NT2/D1 (cell line): ENCODE results near the gene DHRS12.

Experiments
- DNase-seq: peaks from one replicate; pipeline ENCODE4 v3.0.0-alpha.2; 2011; ENCODE audit warnings: low read depth, low spot score
- H3K27me3 ChIP-seq: 2 replicates; pipeline ENCODE4 v1.6.0; 2011; ENCODE audit warnings: mild to moderate bottlenecking; ENCODE audit not compliant: insufficient read length, insufficient read depth
- H3K36me3 ChIP-seq: 2 replicates; pipeline ENCODE4 v1.6.1; 2011; ENCODE audit warnings: mild to moderate bottlenecking, low read length, mixed read lengths; ENCODE audit not compliant: insufficient read depth, insufficient read length
- H3K4me1 ChIP-seq: 2 replicates; pipeline ENCODE4 v1.5.1; 2011; ENCODE audit not compliant: insufficient read depth, insufficient read length
- H3K4me3 ChIP-seq: 2 replicates; pipeline ENCODE4 v1.5.1; 2011; ENCODE audit warnings: low read depth; ENCODE audit not compliant: insufficient read length
- H3K9ac ChIP-seq: 2 replicates; pipeline ENCODE4 v1.6.0; 2011; ENCODE audit warnings: low read depth; ENCODE audit not compliant: insufficient read length
- H3K9me3 ChIP-seq: 2 replicates; pipeline ENCODE4 v1.5.1; 2011; ENCODE audit warnings: mild to moderate bottlenecking, low read length; ENCODE audit not compliant: insufficient read depth
- SUZ12 ChIP-seq: IDR thresholded peaks from 2 replicates; pipeline ENCODE4 v1.6.1; 2011; ENCODE audit not compliant: insufficient read length, insufficient read depth; ENCODE audit errors: extremely low read depth
- YY1 ChIP-seq: IDR thresholded peaks from 2 replicates; pipeline ENCODE4 v1.6.1; 2011; ENCODE audit not compliant: insufficient read length, insufficient read depth
- ZNF274 ChIP-seq: IDR thresholded peaks from 2 replicates; pipeline ENCODE4 v1.6.1; 2011; ENCODE audit warnings: mild to moderate bottlenecking, low read depth, low read length

Gene DHRS12

DNA sequence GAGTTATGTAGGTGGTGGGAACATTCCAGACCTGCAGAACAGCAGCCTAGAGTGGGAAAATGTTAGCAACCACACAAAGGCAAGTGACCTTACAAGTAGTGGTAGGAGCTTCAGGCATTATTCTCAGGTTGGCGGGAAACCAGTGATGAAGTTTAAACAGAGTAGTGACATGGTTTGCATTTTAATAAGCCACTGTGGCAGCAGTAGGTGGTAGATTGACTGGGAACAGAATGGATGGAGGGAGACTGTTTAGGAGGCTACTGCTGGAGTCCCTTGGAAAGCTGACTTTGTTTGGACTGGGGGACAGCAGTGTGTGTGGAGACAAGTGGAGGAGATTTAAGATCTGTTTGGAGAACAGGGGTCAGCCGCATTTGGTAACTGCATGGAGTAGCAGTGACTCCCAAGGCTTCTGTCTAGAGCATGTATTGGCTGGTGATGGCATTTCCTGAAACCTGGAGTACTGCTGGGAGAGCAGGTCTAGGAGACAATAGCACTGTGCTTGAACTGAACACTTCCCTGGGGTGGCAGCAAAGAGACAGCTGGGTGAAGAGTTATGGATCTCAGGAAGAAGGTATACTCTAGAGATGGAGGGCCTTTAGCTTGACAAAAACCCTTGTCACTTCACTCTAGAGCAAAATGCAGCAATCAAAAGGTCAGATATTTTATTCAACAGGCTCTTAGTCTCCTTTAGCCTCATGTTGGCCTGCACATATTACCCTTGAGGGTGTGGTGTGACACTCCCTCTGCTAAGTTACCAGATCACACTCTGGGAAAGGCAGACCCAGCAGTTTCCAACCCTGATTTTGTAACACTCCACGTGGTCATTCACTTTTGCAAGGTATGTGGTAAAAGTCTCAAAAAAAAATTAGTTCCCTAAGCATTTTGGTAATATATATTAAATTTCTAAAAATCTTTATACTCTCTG lies 70.3 kb downstream of the DHRS12 start:
- no peaks in the 10 kb centered on the region for H3K36me3 ChIP-seq
- H3K9me3 ChIP-seq = no peaks in the 10 kb centered on the region
- no peaks in the 10 kb centered on the region for H3K4me1 ChIP-seq
- TF ChIP-seq ZNF274 (no peak), SUZ12 (no peak), YY1 (no peak)
- H3K27me3 ChIP-seq = no peaks in the 10 kb centered on the region
- no peak overlapping the region for H3K9ac ChIP-seq
- no peak overlapping the region for H3K4me3 ChIP-seq
- DNase-seq = no peak

DNA sequence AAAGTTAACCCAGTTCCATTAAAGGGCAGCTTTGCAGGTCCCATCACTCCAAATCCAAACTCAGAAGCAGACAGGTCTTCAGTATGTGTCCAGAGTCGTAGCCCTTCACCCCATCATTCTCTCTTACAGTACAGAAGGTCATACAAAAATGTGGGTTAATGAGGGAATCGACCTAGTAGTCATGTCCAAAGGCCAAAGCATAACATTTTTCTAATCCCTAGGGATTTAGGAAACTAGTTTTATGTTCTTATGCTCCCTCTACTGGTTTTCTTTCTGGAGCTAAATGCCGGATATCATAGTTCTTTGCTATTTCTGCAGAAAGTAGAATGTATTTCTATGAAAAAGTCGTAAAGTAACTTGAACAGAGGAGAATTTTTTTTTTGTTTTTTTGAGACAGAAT lies 72.2 kb downstream of the DHRS12 start:
- TF ChIP-seq SUZ12 (no peak), YY1 (no peak), ZNF274 (no peak)
- no peaks in the 10 kb centered on the region for H3K4me1 ChIP-seq
- H3K36me3 ChIP-seq = no peaks in the 10 kb centered on the region
- no peak for DNase-seq
- H3K9me3 ChIP-seq = no peaks in the 10 kb centered on the region
- no peak overlapping the region for H3K9ac ChIP-seq
- no peaks in the 10 kb centered on the region for H3K27me3 ChIP-seq
- H3K4me3 ChIP-seq = no peak overlapping the region

DNA sequence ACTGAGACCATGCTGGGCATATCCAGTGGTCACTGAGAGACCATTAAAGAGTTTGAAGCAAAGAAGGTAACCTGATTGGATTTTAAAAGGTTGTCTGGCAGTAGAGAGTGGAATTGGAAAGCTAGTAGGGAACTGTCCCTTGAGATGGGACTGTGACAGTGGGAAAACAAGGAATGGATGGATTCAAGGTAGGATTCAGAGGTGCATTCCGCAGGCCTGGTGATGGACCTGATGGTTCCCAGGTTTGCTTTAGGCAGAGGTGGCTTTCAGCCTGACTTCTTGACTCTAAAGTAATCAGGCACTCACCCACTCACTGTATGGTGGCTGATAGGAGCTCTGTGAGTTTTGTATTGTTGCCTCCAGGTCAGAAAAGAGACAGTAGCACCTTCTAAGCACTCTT lies 73.0 kb downstream of the DHRS12 start:
- no peaks in the 10 kb centered on the region for H3K4me1 ChIP-seq
- DNase-seq = no peak
- H3K36me3 ChIP-seq = no peaks in the 10 kb centered on the region

DNA sequence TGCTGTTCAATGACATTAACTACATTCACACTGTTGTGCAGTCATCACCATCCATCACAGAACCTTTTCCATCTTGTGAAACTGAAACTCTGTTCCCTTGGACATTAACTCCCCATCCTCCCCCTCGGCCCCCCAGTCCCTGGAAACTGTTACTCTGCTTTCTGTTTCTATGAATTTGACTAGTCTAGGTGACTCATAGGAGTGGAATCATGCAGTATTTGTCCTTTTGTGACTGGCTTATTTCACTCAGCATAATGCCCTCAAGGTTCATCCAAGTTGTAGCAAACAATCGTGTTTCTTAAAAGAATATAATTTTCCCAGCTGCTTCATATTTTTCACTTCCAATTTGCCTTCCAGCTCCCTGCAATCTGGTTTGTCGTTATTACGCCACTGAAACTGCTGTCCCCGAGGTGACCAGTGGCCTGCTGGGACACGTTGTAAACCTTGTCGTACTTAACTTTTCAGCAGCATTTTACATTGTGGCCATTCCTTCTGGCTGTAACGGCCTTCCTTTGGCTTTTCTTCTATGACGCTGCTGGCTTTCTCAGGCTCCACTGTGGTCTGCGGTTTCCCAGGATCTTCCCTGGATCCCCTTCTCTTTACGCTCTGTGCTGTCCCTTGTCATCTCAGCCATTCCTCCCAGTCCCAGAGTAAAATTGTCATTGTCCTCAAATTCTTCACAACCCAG lies 74.0 kb downstream of the DHRS12 start:
- Histone ChIP-seq H3K4me3 (no peak overlapping the region), H3K27me3 (no peaks in the 10 kb centered on the region), H3K36me3 (no peaks in the 10 kb centered on the region), H3K9me3 (no peaks in the 10 kb centered on the region), H3K4me1 (no peaks in the 10 kb centered on the region), H3K9ac (no peak overlapping the region)
- TF ChIP-seq YY1 (no peak), ZNF274 (no peak), SUZ12 (no peak)
- DNase-seq = no peak

More for the DNA sequence above, 73.0 kb downstream of the DHRS12 start:
- Histone ChIP-seq H3K9ac (no peak overlapping the region), H3K4me3 (no peak overlapping the region), H3K27me3 (no peaks in the 10 kb centered on the region), H3K9me3 (no peaks in the 10 kb centered on the region)
- TF ChIP-seq YY1 (no peak), SUZ12 (no peak), ZNF274 (no peak)

DNA sequence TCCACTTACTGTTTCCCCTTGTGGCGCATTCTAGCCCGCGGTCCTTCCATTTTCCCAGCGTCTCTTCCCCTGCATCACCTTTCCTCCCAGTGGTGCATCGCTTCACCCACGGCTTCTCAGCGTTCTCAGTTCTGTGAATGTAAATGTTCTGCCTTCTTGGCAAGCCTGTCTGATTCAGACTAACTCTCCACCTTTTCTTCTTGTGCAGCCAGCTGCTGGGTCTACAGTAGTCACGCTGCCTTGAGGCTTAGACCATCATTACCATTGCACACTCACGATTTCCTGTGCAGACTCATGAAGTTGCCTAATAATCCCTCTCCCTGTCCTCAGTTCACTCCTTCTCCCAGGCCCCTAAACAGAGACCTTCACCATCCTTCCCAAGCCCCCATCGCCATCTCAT lies 75.0 kb downstream of the DHRS12 start:
- H3K9me3 ChIP-seq = no peaks in the 10 kb centered on the region
- H3K4me3 ChIP-seq = no peak overlapping the region
- no peaks in the 10 kb centered on the region for H3K27me3 ChIP-seq
- no peak for DNase-seq
- H3K4me1 ChIP-seq = no peaks in the 10 kb centered on the region
- no peak overlapping the region for H3K9ac ChIP-seq
- no peak for TF ChIP-seq ZNF274
- no peak for TF ChIP-seq SUZ12
- TF ChIP-seq YY1 = no peak
- H3K36me3 ChIP-seq = no peaks in the 10 kb centered on the region

DNA sequence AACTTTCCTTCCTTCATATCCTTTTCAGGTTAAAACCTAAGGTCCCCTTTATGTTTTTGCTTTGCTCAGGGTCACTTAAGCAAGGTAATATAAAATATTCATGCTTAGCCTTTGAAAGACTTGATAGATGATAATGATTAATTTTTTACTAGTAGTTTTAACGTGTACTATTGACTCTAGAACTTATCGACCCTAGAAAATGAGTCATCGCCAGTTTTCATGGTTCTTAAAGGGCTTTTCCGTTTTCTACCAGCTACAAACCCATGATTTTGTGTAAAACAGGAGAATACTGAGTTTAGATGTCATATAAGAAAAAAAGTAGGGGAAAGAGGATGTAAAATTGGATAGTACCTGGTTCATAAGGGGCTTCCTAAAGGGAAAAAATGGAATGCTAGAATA lies 75.7 kb downstream of the DHRS12 start:
- no peaks in the 10 kb centered on the region for H3K36me3 ChIP-seq
- H3K4me3 ChIP-seq = no peak overlapping the region
- H3K9me3 ChIP-seq = no peaks in the 10 kb centered on the region
- no peak for DNase-seq
- H3K27me3 ChIP-seq = no peaks in the 10 kb centered on the region
- TF ChIP-seq SUZ12 (no peak), ZNF274 (no peak), YY1 (no peak)
- no peaks in the 10 kb centered on the region for H3K4me1 ChIP-seq
- no peak overlapping the region for H3K9ac ChIP-seq

DNA sequence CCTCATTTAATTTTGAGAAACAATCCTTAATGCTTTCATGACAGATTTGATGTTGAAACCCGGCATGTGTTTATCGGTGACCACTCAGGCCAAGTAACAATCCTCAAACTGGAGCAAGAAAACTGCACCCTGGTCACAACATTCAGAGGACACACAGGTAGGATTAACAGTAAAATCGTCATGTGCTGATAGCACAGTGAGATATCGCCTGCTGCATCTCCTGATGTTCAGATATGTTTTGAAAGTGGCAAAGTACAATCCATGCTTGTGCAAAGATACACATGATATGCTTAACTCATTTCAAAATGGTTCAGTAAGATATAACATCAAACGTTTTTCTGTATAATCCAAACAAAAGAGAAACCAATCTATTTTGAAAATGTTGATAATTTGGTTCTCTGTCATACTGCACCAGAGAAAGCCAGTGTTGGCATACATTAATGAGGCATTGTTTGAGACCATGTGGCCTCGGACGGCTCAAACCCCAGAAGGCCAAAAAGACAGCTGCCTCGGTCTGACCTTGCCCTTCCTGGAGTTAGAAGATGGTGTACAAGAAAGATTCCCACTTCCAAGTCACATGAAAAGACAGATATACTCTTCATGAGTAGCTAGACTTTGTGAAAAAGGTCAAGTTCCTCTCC lies 76.2 kb downstream of the DHRS12 start:
- Histone ChIP-seq H3K4me3 (no peak overlapping the region), H3K9ac (no peak overlapping the region), H3K27me3 (no peaks in the 10 kb centered on the region), H3K36me3 (no peaks in the 10 kb centered on the region), H3K9me3 (no peaks in the 10 kb centered on the region), H3K4me1 (no peaks in the 10 kb centered on the region)
- DNase-seq = no peak
- no peak for TF ChIP-seq ZNF274
- no peak for TF ChIP-seq SUZ12
- TF ChIP-seq YY1 = no peak
